HG03521 (cell line): ENCODE measurements around the gene UBL4A.
"Not testable (repeated sequence)": the region's sequence is repeated elsewhere in the genome, so short reads cannot be mapped to it uniquely, and the experiment has no call there.

Experiments
- ATAC-seq: cut with Tn5 transposase; IDR thresholded peaks from one replicate; pipeline ENCODE4 v1.9.1; 2021; ENCODE audit warnings: mild to moderate bottlenecking, moderate library complexity; ENCODE audit not compliant: unreplicated experiment

Gene UBL4A

DNA sequence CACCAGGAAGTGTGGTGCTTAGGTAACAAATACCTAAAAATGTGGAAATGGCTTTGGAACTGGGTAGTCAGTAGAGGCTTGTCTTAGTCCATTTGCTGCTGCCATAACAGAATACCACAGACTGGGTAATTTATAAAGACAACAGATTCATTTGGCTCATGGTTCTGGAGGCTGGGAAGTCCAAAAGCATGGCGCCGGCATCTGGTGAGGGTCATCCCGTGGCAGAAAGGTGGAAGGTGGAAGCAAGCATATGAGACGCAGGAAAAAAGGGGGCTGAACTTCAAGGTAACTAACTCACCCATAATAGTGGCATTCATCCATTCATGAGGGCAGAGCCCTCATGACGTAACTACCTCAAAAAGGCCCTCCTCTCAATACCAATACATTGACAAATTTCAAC, 23.0 kb upstream of the UBL4A start:
- no peak for ATAC-seq

- ATAC-seq: no peak
Observed at GRCh38 chrX:154508384-154508745, 21.9 kb upstream of the UBL4A start.

DNA sequence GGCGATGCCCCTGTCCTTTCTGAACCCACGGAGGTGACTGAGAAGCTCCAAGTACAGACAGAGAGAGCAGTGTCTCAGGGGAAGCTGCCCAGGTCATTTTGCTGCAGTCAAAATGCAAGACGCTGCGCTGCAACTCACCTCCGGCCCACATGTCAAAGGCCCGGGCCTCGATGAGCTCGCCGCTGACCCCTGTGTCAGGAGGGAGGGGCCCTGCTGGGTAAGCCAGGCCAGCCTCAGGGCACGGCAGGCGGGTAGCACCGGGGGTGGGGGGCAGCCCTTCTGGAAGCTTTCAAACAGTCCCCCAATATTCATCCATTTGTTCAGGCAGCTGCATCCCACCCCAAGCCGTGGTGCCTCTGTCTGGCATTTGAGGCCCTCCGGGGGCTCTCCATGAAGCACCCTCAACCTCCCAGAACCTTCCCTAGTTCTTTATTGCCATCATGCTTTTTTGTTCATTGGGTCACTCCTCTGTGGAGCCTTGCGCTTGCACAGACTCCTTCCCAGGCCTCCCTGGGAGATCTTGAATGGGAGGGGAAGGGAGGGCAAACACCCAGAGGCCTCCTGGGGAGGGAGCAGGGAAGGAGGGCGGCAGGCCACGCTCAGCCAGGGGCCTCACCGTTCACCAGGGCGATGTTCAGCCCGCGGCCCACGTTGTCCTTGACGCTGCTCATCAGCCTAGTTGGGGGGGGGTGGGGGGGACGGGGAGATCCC, 21.4 kb upstream of the UBL4A start:
- no peak for ATAC-seq

DNA sequence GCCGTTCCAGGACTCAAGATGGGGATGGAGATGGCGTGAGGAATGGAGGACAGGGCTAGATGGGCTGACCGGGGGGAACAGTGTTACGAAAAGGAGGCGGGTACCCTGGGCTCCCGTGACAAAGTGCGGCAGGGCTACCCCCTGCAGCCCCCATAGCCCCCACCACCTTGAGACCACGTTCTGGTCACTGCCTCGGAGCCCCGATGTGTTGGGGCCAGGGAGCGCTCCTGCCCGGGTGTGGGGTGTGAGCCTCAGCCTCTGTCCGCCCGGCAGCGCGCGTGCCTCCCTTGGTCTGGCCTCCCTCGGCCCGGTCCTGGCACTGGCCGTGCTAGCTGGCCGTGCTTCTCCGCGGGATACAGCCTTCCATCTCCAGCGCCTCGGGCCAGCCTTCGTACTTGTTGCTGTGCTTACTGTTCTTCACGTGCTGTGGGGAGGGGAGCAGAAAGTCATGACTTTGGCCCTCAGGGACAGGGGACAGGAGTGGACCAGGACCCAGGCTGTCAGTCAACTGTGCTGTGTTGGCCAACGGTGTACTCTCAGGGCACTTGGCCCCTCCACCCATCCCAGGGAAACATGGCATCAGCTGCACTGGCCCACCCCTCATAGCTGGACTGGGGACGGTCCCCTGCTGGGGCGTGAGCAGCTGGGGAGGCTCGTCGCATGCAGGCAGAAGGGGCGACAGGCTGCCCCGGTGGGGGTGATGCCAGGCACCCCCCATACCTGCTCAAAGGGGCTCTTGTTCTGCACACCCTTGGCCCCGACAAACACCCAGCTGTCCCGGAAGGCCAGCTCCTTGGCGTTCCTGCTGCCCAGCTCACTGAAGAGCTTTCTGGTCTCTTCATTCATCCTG, 20.3 kb upstream of the UBL4A start:
- ATAC-seq: no peak

DNA sequence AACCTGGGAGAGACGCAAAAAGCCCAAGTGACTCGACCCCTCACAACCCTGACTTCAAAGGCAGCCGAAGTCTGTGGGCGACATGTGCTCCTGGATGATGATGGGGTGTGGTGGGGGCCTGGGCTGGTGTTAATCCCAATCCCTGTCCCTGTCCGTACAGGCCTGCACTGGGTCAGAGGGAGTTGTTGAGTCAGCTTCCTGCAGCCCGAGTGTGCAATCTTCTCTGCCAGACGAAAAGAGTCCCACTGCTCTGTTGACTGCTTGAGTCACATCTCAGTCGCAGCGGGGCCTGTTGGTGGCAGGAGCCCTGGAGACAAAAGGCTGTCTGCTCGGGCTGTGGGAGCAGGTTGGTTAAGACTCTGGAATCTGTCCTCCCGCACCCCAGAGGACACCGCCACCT, 19.3 kb upstream of the UBL4A start:
- no peak for ATAC-seq

- ATAC-seq: no peak
Observed at GRCh38 chrX:154502989-154503388, 16.6 kb upstream of the UBL4A start.

DNA sequence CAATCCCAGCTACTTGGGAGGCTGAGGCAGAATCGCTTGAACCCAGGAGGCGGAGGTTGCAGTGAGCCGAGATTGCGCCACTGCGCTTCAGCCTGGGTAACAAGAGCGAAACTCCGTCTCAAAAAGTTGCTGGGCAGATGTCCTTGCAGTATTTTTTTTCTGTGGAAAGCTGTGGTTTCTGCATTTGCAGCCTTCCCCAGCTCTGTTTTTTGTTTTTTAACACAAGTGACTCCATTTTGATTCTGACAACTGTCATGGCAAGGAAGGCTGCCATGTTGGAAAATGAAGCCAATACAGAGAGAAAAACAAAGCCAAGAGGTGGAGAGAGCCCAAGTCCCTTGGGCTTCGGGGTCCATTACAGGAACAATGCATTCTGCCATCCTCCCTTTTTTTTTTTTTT, 15.7 kb upstream of the UBL4A start:
- ATAC-seq: no peak

- not testable (repeated sequence) for ATAC-seq
Observed at GRCh38 chrX:154501423-154501822, 15.0 kb upstream of the UBL4A start.

- ATAC-seq: not testable (repeated sequence)
Observed at GRCh38 chrX:154496591-154497137, 10.2 kb upstream of the UBL4A start.

- no peak for ATAC-seq
Observed at GRCh38 chrX:154495472-154495922, 9.1 kb upstream of the UBL4A start.

DNA sequence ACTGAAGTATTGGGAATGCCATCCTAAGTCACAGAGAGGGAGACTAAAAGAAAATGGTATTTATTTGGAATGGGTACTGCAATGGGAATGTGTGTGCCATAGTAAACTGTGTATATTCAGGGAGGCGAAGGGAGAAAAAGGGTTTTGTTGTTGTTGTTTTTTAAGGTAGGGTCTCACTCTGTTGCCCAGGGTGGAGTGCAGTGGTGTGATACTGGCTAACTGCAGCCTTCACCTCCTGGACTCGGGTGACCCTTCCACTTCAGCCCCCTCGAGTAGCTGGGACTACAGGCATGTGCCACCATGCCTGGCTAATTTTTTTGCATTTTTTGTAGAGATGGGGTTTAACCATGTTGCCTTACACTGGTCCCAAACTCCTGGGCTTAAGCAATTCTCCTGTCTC, 8.3 kb upstream of the UBL4A start:
- no peak for ATAC-seq

DNA sequence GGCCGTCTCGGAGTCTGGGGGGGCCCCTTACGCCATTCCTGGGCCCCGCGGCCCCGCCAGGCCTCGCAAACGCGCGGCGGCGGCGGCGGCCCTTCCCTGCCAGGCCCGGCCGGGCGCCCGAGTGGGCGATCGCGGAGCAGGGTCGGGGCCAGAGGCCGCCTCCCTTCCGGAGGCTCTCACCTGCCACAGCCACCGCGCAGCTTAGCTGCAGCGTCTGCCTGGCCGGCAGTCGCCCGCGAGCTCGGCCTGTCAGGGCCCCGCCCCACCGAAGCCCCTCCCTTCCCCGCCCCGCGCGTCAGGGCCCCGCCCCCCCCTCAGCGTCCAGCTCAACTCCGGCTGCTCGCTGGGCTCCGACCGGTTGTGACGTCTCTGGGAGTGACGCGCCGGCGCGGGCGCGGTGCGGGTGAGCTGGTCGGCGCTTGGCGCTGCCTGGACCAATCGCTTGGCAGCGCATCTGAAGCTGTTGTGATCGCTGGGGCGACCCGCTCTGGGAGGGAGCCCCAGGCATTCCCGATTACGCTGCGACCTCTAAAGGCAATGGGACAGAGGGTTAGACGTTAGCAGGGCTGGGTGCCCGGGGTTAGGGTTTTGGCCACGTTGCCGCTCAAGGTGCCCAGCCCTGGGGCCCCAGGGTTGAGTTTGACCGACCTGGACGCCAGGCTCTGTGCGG, 4.1 kb upstream of the UBL4A start, which contains the start of gene SLC10A3:
TSS of gene SLC10A3 (minus strand) at position 216 of the 670 bp plus-strand sequence. CDS start 1,689 bp downstream, outside the sequence.
- ATAC-seq: peak; percentile 77

- peak; percentile 19 for ATAC-seq
Observed at GRCh38 chrX:154490021-154490413, 3.6 kb upstream of the UBL4A start.

GRCh38 chrX:154489182-154489581, 2.8 kb upstream of the UBL4A start:
- ATAC-seq: no peak

- ATAC-seq: no peak
Observed at GRCh38 chrX:154488336-154489075, 2.1 kb upstream of the UBL4A start.

DNA sequence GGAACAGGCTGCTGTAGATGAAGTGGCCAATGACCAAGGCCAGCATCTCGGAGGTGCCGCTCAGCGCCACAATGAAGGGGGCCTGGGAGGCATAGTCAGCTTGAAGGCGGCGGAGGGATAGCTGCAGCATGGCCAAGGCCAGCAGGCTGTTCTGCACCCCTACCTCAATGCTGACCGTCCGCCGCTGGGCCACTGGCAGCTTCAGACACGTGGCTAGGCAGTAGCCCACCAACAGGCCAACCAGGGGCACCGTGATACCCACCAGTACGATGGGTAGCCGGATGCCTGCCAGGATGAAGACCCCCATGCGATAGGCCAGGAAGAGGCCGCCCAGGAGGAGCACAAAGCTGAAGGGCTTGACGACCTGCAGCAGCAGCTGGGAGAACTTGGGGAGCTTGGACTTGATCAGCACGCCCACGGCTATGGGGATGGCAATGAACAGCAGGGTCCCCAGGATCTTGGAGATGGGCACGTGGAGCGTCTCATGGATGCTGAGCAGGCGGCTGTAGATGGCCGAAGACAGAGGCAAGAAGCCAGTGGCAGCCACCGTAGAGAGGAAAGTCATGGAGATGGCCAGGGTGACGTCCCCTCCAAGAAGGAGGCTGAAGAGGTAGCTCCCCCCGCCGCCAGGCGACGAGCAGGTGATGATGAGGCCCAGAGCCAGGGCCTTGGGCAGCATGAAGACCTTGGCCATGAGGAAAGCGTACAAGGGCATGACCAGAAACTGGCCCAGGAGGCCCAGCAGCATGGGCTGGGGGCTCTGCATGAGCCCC, 1.3 kb upstream of the UBL4A start:
- ATAC-seq: no peak

DNA sequence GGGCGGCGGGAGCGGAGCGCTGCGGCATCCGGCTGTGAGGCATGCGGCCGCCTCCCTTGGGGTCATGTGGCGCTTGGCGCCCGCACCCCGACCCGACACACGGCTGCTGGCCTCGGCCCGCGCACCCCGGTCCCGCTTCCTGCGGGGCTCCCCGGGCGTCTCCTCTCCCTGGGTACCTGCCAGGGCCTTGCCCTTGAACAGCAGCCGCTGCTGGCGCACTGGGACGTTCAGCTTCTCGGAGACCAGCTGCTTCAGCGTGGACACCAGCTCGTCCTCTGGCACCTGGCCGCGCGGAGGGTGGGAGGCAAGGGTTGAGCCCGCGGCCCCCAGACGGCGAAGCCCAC, 391 bp downstream of the UBL4A start:
- ATAC-seq: no peak

DNA sequence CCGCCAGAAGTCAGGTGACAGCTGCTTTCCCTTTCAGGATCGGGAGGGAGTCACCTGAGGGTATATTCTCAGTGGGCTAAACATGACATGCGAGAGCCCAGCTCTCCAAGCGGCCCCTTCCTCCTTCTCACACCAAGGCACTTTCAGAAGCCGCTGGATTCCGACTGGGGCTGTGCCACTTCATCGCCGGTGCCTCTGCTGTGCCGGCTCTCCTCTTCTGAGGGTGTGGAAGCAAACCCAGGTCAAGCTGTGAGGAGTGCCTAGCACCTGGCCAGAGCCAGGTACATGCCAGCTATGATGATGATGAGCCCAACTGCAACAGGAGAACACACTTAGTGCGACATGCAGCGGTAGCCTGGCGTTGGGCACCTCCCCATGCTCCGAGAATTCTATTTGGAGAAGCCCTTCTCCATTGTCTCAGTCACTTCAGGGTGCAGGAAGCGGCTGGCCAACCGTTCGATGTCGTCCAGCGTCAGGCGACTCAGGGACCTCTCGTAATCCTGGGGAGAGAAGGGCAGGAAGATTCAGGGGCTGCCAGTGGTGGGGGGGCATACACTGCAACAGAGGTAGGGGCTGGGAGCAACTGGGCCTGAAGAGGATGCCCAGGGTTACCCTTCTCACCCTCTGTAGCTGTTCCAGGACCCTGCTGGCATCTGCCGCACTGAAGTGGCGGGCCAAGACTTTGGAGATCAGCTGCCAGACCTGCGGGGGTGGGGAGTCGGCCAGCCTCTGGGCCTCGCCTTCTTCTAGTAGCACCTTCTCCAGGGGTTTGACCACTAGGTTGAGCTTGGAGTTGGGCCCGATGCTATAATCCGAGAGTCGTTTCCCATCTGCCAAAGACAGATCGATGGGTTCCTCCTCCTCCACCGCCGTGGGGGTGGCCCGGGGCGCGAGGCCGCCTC, 1.0 kb downstream of the UBL4A start:
- no peak for ATAC-seq
